ENCODE data around the gene MIF.
"Not testable (repeated sequence)": the region's sequence is repeated elsewhere in the genome, so short reads cannot be mapped to it uniquely, and the experiment has no call there.

The MIF gene

GRCh38 chr22:23904573-23905254 is 10.5 kb downstream of the MIF start:
- DNase-seq, result no peak

DNA sequence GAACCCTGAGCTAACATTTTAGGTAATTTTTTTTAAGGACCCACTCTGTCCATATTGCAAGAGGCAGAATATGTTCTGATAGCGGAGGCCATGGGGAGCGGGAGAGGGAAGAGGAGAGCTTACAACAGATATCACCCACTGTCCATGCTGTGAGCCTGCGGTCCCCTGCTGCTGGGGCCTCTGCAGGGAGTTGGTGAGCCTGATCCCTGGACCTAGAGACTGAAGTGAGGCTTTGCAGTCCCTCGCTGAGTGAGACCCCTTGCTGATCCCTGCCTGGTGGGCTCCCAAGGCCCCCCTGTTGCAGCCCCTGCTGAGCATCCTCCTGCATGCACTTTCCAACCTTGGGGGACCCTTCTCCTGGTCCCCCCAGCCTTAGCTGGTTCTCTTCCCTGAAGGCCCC is 12.5 kb downstream of the MIF start:
- DNase-seq, result no peak

DNA sequence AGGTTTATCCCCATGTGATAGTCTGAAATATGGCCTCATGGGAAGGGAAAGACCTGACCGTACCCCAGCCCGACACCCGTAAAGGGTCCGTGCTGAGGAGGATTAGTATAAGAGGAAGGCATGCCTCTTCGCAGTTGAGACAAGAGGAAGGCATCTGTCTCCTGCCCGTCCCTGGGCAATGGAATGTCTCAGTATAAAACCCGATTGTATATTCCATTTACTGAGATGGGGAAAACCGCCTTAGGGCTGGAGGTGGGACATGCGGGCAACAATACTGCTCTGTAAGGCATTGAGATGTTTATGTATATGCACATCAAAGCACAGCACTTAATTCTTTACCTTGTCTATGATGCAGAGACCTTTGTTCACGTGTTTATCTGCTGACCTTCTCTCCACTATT is 13.2 kb downstream of the MIF start:
- not testable (repeated sequence) for DNase-seq

DNA sequence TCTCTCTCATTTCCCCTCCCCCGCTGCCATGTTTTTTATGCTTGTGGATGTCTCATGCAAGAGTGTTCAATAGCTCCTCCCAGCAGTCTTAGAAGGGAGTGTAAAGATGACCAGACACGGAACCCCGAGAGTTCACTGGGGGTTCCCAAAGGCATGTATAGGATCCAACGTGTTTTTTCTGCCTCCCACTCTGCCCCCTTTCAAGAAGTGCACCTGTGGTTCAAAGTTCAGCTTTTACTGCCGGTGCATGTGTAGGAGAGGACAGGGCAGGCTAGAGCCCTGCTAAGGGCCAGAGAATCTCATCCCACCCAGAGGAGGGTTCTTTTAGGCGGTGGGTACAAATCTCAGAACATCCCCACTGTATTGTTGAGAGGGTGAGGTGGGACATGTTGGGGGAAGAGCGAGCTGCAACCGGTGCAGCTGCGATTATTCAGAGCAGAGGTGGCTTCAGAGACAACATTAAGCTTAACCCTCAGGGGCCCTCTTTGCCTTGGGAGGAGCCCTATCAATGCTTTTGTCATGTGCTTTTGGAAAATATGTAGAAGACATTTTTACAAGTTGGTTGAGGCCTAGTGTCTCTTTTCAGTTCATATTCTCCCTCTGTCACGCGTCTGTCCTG is 14.5 kb downstream of the MIF start:
- no peak for DNase-seq

DNA sequence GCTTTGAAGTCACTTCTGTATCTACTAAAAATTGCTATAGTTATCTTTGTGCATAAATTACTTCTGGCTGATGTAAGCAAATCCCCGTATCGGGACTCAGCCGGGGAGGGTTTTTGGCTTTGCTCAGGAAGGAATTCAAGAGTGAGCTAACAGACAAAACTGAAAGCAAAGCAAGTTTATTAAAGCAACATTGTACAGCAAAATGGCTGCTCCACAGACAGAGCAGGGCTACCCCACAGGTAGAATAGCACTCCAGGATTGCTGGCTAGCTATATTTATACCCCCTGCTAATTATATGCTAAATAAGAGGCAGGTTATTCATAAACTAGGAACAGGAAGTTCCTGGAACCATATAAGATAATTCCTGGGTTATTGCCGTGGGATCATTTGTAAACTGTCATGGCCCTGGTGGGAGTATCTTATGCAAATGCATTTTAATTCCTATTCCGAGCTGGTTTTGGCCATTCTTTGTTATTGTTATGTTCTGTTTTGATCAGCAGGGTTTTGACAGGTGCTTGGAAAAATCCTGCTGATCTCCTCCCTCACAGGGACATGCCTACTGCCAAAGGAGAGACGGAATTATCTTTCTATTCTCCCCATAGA is 15.2 kb downstream of the MIF start:
- DNase-seq, result no peak

DNA sequence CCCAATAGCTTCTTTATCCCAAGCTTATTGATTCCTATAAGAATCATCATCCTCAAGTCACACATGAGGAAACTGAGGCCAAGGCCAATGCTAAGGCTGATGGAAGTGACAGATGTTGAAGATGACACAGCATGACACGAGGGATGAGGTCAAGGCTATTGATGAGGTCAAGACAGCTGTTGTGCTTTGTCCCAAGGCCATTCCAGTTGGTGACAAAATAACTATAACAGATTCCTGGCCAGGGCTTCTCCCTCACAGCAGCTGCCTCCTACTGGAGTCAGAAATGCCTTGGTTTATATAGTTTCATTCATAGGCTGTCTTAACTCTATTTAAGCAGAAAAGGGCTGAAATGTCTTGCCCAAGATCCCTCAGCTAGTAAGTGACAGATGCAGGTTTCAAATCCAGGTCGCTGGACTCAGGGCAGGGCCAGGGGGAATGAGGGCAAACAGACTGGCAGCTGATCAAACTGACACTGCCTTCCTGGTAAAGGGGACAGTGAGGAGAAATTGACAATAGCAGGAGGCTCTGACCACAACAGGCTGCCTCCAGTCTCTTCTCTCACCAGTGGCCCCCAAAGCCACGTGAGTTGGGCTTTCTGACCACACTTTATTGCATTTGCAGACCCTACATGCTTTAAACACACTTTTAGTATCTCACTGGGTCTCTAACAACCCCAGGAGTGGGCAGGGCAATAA is 16.5 kb downstream of the MIF start:
- DNase-seq, result no peak

DNA sequence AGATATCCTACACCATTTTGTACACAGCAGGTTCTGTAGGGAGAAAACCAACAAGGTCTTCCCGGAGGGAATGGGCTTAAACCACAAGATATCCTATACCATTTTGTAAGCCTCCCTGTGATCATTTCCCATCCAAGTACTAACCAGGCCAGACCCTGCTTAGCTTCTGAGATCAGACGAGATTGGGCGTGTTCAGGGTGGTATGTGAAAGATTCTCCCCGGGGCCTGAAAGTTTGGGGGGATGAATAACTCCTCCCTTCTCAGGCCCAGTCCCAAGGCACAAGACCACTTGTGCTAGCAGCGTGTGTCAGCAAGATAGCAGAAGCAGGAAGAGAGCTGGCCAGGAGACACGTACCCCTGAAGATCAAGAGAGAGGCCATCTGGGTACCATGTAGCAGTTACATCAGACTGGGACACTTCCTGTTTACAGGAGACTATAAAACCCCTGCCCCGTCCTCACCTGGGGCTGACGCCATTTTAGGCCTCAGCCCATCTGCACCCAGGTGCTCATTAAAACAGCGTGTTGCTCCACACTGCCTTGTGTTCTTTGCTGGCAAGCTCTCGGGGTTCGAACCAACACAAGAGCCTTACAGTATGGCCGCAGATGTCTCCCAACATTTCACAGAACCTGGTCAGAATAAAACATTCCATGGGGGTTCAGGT is 17.3 kb downstream of the MIF start:
- DNase-seq, result no peak

GRCh38 chr22:23912293-23912903 is 18.2 kb downstream of the MIF start:
- DNase-seq, result no peak

- DNase-seq, result peak; percentile 19
These were observed 19.1 kb downstream of the MIF start for GRCh38 chr22:23913306-23913660.

DNA sequence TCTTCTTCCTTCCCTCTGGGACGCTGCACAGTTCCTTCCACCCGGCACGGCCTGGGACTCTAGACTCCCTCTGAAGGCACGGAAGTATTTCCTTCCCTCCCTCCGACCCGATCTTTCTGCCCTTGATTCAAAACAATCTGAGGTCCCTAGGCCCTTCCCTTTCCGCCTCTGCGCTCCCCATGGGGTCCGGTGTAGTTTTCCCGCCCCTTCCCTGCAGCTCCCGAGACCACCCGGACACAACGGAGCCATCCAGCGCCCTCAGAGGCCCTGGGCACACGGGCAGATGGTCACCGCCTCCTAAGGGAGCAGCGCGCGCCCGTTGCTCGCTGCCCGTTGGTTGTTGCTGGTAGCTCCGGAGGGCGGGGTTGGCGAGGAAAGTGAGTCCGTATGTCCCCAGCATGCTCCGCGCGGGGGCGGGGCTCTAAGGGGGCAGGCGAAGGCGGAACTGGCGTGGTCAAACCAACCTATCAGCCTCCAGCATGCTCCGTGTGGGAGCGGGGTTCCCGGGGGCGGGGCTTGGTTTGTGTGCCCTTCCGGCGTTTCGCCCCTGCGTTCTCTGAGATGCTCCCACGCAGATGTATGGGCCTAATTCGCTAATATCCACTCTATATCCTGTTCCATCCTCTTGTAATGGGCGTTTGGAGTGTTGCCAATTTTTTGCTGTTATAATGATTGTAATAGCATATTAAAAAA is 19.6 kb downstream of the MIF start:
- DNase-seq, result peak; percentile 100

GRCh38 chr22:23915290-23915689 is 21.1 kb downstream of the MIF start:
- no peak for DNase-seq

GRCh38 chr22:23920267-23920611 is 26.1 kb downstream of the MIF start:
- not testable (repeated sequence) for DNase-seq

DNA sequence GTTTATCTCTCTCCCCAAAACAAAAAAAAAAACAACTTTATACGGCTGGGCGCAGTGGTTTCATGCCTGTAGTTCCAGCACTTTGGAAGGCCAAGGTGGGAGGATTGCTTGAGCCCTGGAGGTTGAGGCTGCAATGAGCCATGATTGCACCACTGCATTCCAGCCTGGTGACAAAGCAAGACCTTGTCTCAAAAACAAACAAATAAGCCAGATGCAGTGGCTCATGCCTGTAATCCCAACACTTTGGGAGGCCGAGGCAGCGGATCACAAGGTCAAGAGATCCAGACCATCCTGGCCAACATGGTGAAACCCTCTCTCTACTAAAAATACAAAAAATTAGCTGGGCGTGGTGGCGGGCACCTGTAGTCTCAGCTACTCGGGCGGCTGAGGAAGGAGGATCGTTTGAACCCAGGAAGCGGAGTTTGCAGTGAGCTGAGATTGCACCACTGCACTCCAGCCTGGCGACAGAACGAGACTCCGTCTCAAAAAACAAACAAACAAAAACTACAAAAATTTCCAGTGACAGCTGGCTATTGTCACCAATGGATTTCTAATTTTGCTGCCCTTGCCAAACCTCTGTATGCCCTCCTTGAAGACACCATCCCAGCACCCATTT is 27.5 kb downstream of the MIF start:
- not testable (repeated sequence) for DNase-seq

GRCh38 chr22:23922921-23923320 is 28.7 kb downstream of the MIF start:
- DNase-seq, result no peak

DNA sequence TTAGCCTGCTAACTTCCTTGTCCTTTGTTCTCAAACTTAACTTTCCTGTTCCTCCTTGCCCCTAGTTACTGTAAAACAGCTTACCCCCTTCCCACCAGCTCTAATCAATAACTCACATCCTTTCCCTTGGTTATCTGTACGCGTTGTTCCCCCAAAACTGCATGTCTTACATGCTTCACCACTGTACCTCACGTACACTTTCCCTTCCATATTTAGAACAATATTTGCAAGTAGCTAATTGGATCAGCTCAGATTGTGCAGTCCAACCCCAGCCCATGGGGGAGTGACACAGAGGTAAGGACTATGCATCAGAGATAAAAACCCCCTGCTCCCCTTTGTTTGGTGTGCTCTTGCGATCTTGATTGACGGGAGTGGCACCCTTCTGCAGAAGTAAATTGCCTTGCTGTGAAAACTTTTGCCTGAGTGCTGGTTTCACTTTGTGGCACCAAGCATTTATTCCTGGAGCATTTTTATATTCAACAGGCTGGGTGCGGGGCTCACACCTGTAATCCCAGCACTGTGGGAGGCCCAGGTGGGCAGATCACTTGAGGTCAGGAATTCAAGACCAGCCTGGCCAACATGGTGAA is 30.9 kb downstream of the MIF start:
- no peak for DNase-seq

DNA sequence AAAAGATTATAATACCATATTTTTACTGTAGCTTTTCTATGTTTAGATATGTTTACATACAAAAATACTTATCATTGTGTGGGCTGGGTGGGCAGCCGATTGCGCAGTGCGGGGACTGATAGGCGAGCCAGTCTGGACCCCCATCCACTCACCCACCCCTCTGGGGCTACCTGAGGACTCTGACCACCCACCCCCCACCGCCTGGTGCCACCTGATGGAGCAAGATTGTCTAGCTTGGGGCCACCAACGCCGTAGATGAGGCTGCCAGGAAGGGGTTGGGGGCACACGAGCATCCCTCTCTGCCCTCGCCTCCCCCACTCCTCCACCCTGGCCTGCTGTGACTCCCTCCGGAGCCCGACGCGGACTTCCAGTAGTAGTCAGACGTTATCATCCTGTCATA is 32.4 kb downstream of the MIF start:
- DNase-seq, result no peak

DNA sequence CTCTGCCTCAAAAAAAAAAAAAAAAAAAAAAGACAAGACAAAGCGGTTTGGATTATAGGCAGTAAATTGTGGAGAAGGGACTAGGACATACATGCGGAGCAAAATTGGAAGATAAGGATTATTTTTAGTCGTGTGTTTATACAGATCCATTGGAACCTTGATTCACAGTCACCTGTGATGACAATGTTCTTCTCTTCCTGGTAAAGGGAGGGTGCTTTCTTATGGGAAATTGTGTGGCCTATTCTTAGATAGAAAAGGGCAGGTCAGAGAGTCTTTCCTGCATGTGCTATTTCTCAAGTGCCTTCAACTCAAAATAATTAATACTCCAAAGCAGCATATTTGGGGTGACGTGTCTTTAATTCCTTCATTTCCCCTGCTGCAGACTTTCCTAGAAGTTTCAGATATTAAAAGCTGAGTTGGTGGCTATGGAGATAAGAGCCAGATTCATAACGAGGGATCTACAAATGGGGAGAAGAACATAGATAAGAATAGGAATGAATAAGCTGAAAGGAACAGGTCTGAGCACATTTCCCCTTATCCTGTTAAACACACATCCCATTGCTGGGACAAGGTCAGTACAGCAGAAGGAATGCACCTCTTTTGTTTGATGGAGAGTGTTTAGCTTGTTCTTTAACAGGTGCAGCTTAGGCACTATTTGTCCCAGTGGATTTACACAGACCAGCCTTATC is 44.3 kb downstream of the MIF start:
- no peak for DNase-seq

DNA sequence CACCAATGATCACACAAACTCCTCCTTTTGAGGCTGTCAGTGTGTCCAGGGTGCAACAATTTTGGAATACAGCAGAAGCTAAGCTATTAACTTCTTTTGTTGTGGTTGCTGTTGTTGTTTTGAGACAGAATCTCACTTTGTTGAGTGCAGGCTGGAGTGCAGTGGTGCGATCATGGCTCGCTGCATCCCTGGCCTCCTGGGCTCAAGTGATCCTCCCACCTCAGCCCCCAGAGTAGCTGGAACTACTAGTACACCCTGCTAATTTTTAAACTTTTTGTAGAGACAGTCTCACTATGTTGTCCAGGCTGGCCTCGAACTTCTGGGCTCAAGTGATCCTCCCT is 44.8 kb downstream of the MIF start:
- no peak for DNase-seq

GRCh38 chr22:23940166-23940565 is 46.0 kb downstream of the MIF start:
- DNase-seq, result not testable (repeated sequence)
